Coronary artery (tissue), 2 donors: Measurements from ENCODE around the gene LRRFIP1.
"Not testable (repeated sequence)": the region's sequence is repeated elsewhere in the genome, so short reads cannot be mapped to it uniquely, and the experiment has no call there.

ENCODE experiments used
- DNase-seq: peaks from one replicate; pipeline ENCODE4 v3.0.0-alpha.2; 2017; ENCODE audit warnings: low spot score
- H3K27ac ChIP-seq, 2 donors: fragments of 200-600 bp; sonication (generic); one replicate each; pipeline ENCODE4 v1.5.1; 2016 to 2019
- H3K4me3 ChIP-seq: fragments of 200-600 bp; sonication (generic); 2 replicates; pipeline ENCODE4 v1.5.1; 2016; ENCODE audit warnings: mild to moderate bottlenecking, moderate library complexity
- CTCF ChIP-seq: fragments of 200-600 bp; sonication (generic); IDR thresholded peaks from one replicate; pipeline ENCODE4 v1.5.1; 2019; ENCODE audit warnings: antibody characterized with exemption

Gene LRRFIP1

GRCh38 chr2:237747189-237747588, 119.8 kb downstream of the LRRFIP1 start:
- DNase-seq, result no peak
- no peak for TF ChIP-seq CTCF
- no peak overlapping the region for H3K27ac ChIP-seq
- H3K4me3 ChIP-seq, result no peak overlapping the region

- no peak for DNase-seq
- Histone ChIP-seq H3K27ac (no peak overlapping the region), H3K4me3 (no peak overlapping the region)
- TF ChIP-seq CTCF, result no peak
Measured at GRCh38 chr2:237749002-237749401, 121.6 kb downstream of the LRRFIP1 start.

GRCh38 chr2:237749961-237750360, 122.6 kb downstream of the LRRFIP1 start:
- DNase-seq, result no peak
- no peak overlapping the region for H3K4me3 ChIP-seq
- H3K27ac ChIP-seq, result no peak overlapping the region
- no peak for TF ChIP-seq CTCF

- not testable (repeated sequence) for H3K27ac ChIP-seq, DNase-seq, H3K4me3 ChIP-seq
Measured at GRCh38 chr2:237750441-237750840, 123.1 kb downstream of the LRRFIP1 start.

- TF ChIP-seq CTCF, result no peak
- DNase-seq, result no peak
- H3K27ac ChIP-seq, result no peak overlapping the region
- H3K4me3 ChIP-seq, result no peak overlapping the region
Measured at GRCh38 chr2:237752761-237753165, 125.4 kb downstream of the LRRFIP1 start.

GRCh38 chr2:237754182-237754581, 126.8 kb downstream of the LRRFIP1 start:
- Histone ChIP-seq H3K4me3 (no peak overlapping the region), H3K27ac (no peak overlapping the region)
- no peak for DNase-seq
- TF ChIP-seq CTCF, result no peak

GRCh38 chr2:237754626-237755248, 127.3 kb downstream of the LRRFIP1 start:
- H3K27ac ChIP-seq, result no peak overlapping the region
- no peak for DNase-seq
- no peak for TF ChIP-seq CTCF
- no peak overlapping the region for H3K4me3 ChIP-seq

GRCh38 chr2:237757616-237758015, 130.2 kb downstream of the LRRFIP1 start:
- H3K4me3 ChIP-seq, result no peak overlapping the region
- TF ChIP-seq CTCF, result no peak
- H3K27ac ChIP-seq, result no peak overlapping the region
- no peak for DNase-seq
